GM23338 (cell line): ENCODE results near the gene LCLAT1. TPM values are rescaled to one million over a fixed set of nuclear protein-coding genes. Genes with fewer than 3 reads are reported as not detected.

Source experiments
- ATAC-seq: fragments of 200-7000 bp; cut with Tn5 transposase; 3 replicates; pipeline ENCODE4 v1.9.1; 2020
- DNase-seq: peaks from one replicate; pipeline ENCODE4 v3.0.0-alpha.2; 2015; ENCODE audit warnings: low spot score
- H2AFZ ChIP-seq: fragments of 200-600 bp; sonication (generic); 2 replicates; pipeline ENCODE4 v1.8.0; 2016; ENCODE audit warnings: antibody characterized with exemption, mild to moderate bottlenecking, moderate library complexity
- H3F3A ChIP-seq: fragments of 200-600 bp; sonication (generic); replicated peaks from 2 replicates; pipeline ENCODE4 v1.8.0; 2017; ENCODE audit warnings: antibody characterized with exemption, mixed run types, low read depth
- H3K27ac ChIP-seq: fragments of 200-600 bp; sonication (generic); 2 replicates; pipeline ENCODE4 v1.6.1; 2016; ENCODE audit warnings: low read depth
- H3K27me3 ChIP-seq: fragments of 200-600 bp; sonication (generic); 2 replicates; pipeline ENCODE4 v1.8.0; 2016; ENCODE audit warnings: mild to moderate bottlenecking, mixed run types, moderate library complexity; ENCODE audit not compliant: insufficient read depth
- H3K36me3 ChIP-seq: fragments of 200-600 bp; sonication (generic); 2 replicates; pipeline ENCODE4 v1.8.0; 2016; ENCODE audit warnings: mild to moderate bottlenecking; ENCODE audit not compliant: insufficient read depth
- H3K4me1 ChIP-seq: fragments of 200-600 bp; sonication (generic); 2 replicates; pipeline ENCODE4 v1.8.0; 2016; ENCODE audit warnings: mild to moderate bottlenecking, moderate library complexity; ENCODE audit not compliant: insufficient read depth
- H3K4me2 ChIP-seq: fragments of 200-600 bp; sonication (generic); 2 replicates; pipeline ENCODE4 v1.7.1; 2017; ENCODE audit warnings: mixed run types
- H3K4me3 ChIP-seq: fragments of 200-600 bp; sonication (generic); 2 replicates; pipeline ENCODE4 v1.6.1; 2016; ENCODE audit warnings: mixed run types
- H3K79me2 ChIP-seq: fragments of 200-600 bp; sonication (generic); replicated peaks from 2 replicates; pipeline ENCODE4 v1.8.0; 2017; ENCODE audit warnings: mild to moderate bottlenecking; ENCODE audit not compliant: insufficient read depth
- H3K9me2 ChIP-seq: fragments of 200-600 bp; sonication (generic); 2 replicates; pipeline ENCODE4 v1.8.0; 2017; ENCODE audit not compliant: insufficient read depth
- H4K20me1 ChIP-seq: fragments of 200-600 bp; sonication (generic); replicated peaks from 2 replicates; pipeline ENCODE4 v1.8.0; 2017; ENCODE audit warnings: mild to moderate bottlenecking; ENCODE audit not compliant: insufficient read depth
- H3K27ac Mint-ChIP-seq: 2 replicates; pipeline ENCODE4 v1.8.0; 2020; ENCODE audit warnings: inconsistent platforms, mild to moderate bottlenecking, moderate library complexity, mixed read lengths
- H3K27me3 Mint-ChIP-seq: 3 replicates; pipeline ENCODE4 v1.8.0; 2022; ENCODE audit warnings: low read depth, mild to moderate bottlenecking, moderate library complexity, mixed read lengths, inconsistent platforms; ENCODE audit not compliant: insufficient read depth, poor library complexity
- H3K36me3 Mint-ChIP-seq: 3 replicates; pipeline ENCODE4 v1.8.0; 2021; ENCODE audit warnings: low read depth, mild to moderate bottlenecking, inconsistent platforms, moderate library complexity, mixed read lengths
- H3K4me1 Mint-ChIP-seq: 3 replicates; pipeline ENCODE4 v1.8.0; 2020; ENCODE audit warnings: mild to moderate bottlenecking, inconsistent platforms, mixed read lengths
- H3K4me3 Mint-ChIP-seq: 3 replicates; pipeline ENCODE4 v1.8.0; 2021; ENCODE audit warnings: moderate library complexity, mild to moderate bottlenecking, inconsistent platforms, mixed read lengths
- H3K9me3 Mint-ChIP-seq: 3 replicates; pipeline ENCODE4 v1.8.0; 2020; ENCODE audit warnings: moderate library complexity, mild to moderate bottlenecking, inconsistent platforms, mixed read lengths
- CREB1 ChIP-seq: fragments of 250-450 bp; sonication (Bioruptor Pico); IDR thresholded peaks from 2 replicates; pipeline ENCODE4 v1.5.0; 2020; ENCODE audit warnings: low read depth, mild to moderate bottlenecking, moderate library complexity
- CTCF ChIP-seq, 2 experiments: fragments of 200-600 bp in 1 of 2; sonication (generic) in 1 of 2; conservative IDR thresholded peaks; 2 replicates each; pipeline versions ENCODE4 v1.5.1 to v1.6.1; 2016 to 2017; ENCODE audit warnings: antibody characterized with exemption in 2 of 2, low read depth in 2 of 2, mild to moderate bottlenecking in 2 of 2, moderate library complexity in 1 of 2
- ETS1 ChIP-seq: IDR thresholded peaks from 2 replicates; pipeline ENCODE4 v1.6.1; 2016; ENCODE audit warnings: antibody characterized with exemption
- EZH2 ChIP-seq: fragments of 200-600 bp; sonication (generic); IDR thresholded peaks from one replicate; pipeline ENCODE4 v1.8.0; 2017; ENCODE audit warnings: antibody characterized with exemption, mild to moderate bottlenecking, low read depth; ENCODE audit not compliant: unreplicated experiment
- EZH2phosphoT487 ChIP-seq: fragments of 200-600 bp; sonication (generic); IDR thresholded peaks from one replicate; pipeline ENCODE4 v1.8.1; 2018; ENCODE audit warnings: antibody characterized with exemption; ENCODE audit not compliant: unreplicated experiment
- JUNB ChIP-seq: IDR thresholded peaks from one replicate; pipeline ENCODE4 v1.6.1; 2016; ENCODE audit warnings: antibody characterized with exemption; ENCODE audit not compliant: unreplicated experiment
- POLR2AphosphoS5 ChIP-seq: IDR thresholded peaks from 2 replicates; pipeline ENCODE4 v1.6.1; 2016; ENCODE audit warnings: antibody characterized with exemption, low read depth
- REST ChIP-seq: IDR thresholded peaks from one replicate; pipeline ENCODE4 v1.6.1; 2018; ENCODE audit warnings: antibody characterized with exemption; ENCODE audit not compliant: unreplicated experiment
- STAT1 ChIP-seq: IDR thresholded peaks from one replicate; pipeline ENCODE4 v1.6.1; 2016; ENCODE audit warnings: antibody characterized with exemption; ENCODE audit not compliant: unreplicated experiment
- ZNF114 ChIP-seq: fragments of 250-450 bp; sonication (Bioruptor Pico); IDR thresholded peaks from 2 replicates; pipeline ENCODE4 v1.5.0; 2020; ENCODE audit warnings: mild to moderate bottlenecking, moderate library complexity
- ZNF331 ChIP-seq: fragments of 250-450 bp; sonication (Bioruptor Pico); IDR thresholded peaks from 2 replicates; pipeline ENCODE4 v1.5.0; 2020; ENCODE audit warnings: low read depth, mild to moderate bottlenecking, moderate library complexity
- polyA plus RNA-seq: library from polyadenylated mRNA; unstranded; fragments of >200 nt; fragmentation: Nextera tagmentation; extraction: Ambion mirVana; gene quantifications from 2 replicates; pipeline ENCODE4 v1.2.1, GENCODE V29; 2016
- total RNA-seq: library from RNA; depleted of rRNA; stranded (reverse); fragments of >200 nt; shearing (Covaris generic); gene quantifications from 2 replicates; pipeline ENCODE4 v1.2.3, GENCODE V29; 2014

LCLAT1 gene
- total and polyA plus RNA-seq, 2 experiments from 2014 or later: 11.5 to 30.1 TPM

GRCh38 chr2:30405260-30405605 is 41.8 kb upstream of the LCLAT1 start:
- ATAC-seq: peak; percentile 17
- DNase-seq: no peak
- Histone ChIP-seq H3K36me3 (no peaks in the 10 kb centered on the region), H3K4me3 (peak overlapping the region; percentile 30; the same call in 1 of the 2 replicates), H3K27ac (no peak overlapping the region), H3F3A (no peaks in the 10 kb centered on the region), H2AFZ (peak overlapping the region; percentile 49; the same call in 1 of the 2 replicates), H3K27me3 (no peaks in the 10 kb centered on the region), H4K20me1 (no peaks in the 10 kb centered on the region), H3K4me2 (peak overlapping the region; percentile 67), H3K4me1 (peaks cover 20% of the 10 kb centered on the region), H3K9me2 (peaks cover 20% of the 10 kb centered on the region), H3K79me2 (no peaks in the 10 kb centered on the region)
- H3K27ac Mint-ChIP-seq: no peak overlapping the region
- H3K27me3 Mint-ChIP-seq: peaks cover 22% of the 10 kb centered on the region
- peaks cover 14% of the 10 kb centered on the region for H3K9me3 Mint-ChIP-seq
- TF ChIP-seq STAT1 (no peak), REST (no peak), POLR2AphosphoS5 (no peak), ZNF331 (CRISPR knock-in tag) (no peak), ZNF114 (CRISPR knock-in tag) (no peak), CTCF (conservative IDR thresholded peaks at IDR 0.05; ENCODE audit: low read depth in 2 of 2) (no peak), JUNB (no peak), CREB1 (CRISPR knock-in tag) (no peak), EZH2phosphoT487 (no peak), ETS1 (no peak)
- H3K4me1 Mint-ChIP-seq: peaks cover 42% of the 10 kb centered on the region
- H3K36me3 Mint-ChIP-seq: peaks cover 5% of the 10 kb centered on the region; the same call in 1 of the 3 replicates
- no peak overlapping the region for H3K4me3 Mint-ChIP-seq

- no peaks in the 10 kb centered on the region for H3F3A ChIP-seq
- H3K4me2 ChIP-seq: no peak overlapping the region
- H3K36me3 ChIP-seq: no peaks in the 10 kb centered on the region
- peaks cover 44% of the 10 kb centered on the region for H3K4me1 Mint-ChIP-seq
- no peak overlapping the region for H2AFZ ChIP-seq
- no peak overlapping the region for H3K4me3 ChIP-seq
- peaks cover 20% of the 10 kb centered on the region for H3K9me2 ChIP-seq
- H3K36me3 Mint-ChIP-seq: peaks cover 5% of the 10 kb centered on the region; the same call in 1 of the 3 replicates
- H3K27me3 ChIP-seq: no peaks in the 10 kb centered on the region
- H4K20me1 ChIP-seq: no peaks in the 10 kb centered on the region
- peaks cover 25% of the 10 kb centered on the region for H3K27me3 Mint-ChIP-seq
- H3K4me1 ChIP-seq: peaks cover 20% of the 10 kb centered on the region
- no peaks in the 10 kb centered on the region for H3K79me2 ChIP-seq
- DNase-seq (no peak), ATAC-seq (no peak)
- H3K27ac ChIP-seq: no peak overlapping the region
- no peak overlapping the region for H3K4me3 Mint-ChIP-seq
- H3K9me3 Mint-ChIP-seq: peaks cover 14% of the 10 kb centered on the region
- H3K27ac Mint-ChIP-seq: no peak overlapping the region
- no peak for TF ChIP-seq ETS1
- no peak for TF ChIP-seq STAT1
- TF ChIP-seq REST: no peak
- TF ChIP-seq POLR2AphosphoS5: no peak
- no peak for TF ChIP-seq ZNF114 (CRISPR knock-in tag)
- no peak for TF ChIP-seq EZH2phosphoT487
- TF ChIP-seq ZNF331 (CRISPR knock-in tag): no peak
- TF ChIP-seq JUNB: no peak
- no peak for TF ChIP-seq EZH2
- no peak for TF ChIP-seq CREB1 (CRISPR knock-in tag)
Observed at GRCh38 chr2:30406853-30407252, 40.2 kb upstream of the LCLAT1 start.
